ENCODE measurements around the gene RAMP2.

DNA sequence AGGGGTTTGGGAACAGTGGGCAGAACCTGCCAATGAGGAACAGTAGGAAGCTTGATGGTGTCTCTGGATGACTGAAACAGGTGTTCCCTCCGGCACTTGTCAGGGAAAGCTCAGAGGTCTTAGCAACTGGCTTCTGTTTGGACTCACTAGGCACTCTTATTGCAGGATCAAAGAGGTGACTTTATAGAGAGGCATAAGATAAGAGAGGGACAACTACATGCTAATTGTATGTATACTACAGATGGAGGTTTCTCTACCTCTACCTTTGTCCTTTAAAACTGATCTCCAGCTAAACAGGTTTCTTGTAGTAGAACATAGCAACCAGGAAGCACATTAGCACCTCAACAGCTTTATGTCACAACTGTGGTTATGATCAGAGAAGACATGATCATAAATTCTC lies 45.2 kb downstream of the RAMP2 start:
- TF ChIP-seq, protein P1, sequence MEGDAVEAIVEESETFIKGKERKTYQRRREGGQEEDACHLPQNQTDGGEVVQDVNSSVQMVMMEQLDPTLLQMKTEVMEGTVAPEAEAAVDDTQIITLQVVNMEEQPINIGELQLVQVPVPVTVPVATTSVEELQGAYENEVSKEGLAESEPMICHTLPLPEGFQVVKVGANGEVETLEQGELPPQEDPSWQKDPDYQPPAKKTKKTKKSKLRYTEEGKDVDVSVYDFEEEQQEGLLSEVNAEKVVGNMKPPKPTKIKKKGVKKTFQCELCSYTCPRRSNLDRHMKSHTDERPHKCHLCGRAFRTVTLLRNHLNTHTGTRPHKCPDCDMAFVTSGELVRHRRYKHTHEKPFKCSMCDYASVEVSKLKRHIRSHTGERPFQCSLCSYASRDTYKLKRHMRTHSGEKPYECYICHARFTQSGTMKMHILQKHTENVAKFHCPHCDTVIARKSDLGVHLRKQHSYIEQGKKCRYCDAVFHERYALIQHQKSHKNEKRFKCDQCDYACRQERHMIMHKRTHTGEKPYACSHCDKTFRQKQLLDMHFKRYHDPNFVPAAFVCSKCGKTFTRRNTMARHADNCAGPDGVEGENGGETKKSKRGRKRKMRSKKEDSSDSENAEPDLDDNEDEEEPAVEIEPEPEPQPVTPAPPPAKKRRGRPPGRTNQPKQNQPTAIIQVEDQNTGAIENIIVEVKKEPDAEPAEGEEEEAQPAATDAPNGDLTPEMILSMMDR (IDR thresholded peaks at IDR 0.05), result no peak
- TF ChIP-seq POLR2A (IDR thresholded peaks at IDR 0.05), result no peak

Data from esophagus squamous epithelium (tissue), 4 donors.